Ureter (tissue), 1 donor: ENCODE measurements around the gene ASPG. TPM values are rescaled to one million over a fixed set of nuclear protein-coding genes. Genes with fewer than 3 reads are reported as not detected.

ENCODE experiments used
- DNase-seq: peaks from one replicate; pipeline ENCODE4 v3.0.0-alpha.2; 2020; ENCODE audit warnings: low spot score
- total RNA-seq: library from RNA; stranded (reverse); gene quantifications from one replicate; pipeline ENCODE4 v1.2.4, GENCODE V29; 2023
- donor health status: DM: yes; HTN: yes; CAD: no.

Gene ASPG
- total RNA-seq, 1 donor from 2014 or later: 6.4 TPM

DNA sequence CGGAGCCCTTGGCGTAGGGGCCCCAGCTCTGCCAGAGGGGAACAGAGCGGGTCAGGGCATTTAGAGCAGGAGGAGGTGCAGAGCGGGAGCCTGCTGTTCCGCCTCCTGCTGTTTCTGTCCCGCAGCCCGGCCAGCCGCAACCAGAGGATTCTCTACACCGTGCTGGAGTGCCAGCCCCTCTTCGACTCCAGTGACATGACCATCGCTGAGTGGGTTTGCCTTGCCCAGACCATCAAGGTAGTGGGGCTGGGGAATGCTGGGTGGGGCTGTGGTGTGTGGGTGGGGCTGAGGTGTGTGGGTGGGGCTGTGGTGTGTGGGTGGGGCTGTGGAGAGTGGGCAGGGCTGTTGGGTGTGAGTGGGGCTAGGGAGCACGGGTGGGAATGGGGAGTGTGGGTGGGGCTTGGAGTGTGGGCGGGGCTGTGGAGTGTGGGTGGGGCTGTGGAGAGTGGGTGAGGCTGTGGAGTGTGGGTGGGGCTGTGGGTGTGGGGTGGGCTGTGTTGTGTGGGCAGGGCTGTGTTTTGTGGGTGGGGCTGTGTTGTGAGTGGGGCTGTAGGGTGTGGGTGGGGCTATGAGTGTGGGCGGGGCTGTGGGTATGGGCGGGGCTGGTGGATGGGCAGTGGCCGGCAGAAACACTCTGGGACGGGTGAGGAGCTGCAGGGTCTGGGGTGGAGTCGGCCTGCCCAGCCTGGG is 8.0 kb downstream of the ASPG start:
- DNase-seq: no peak

GRCh38 chr14:104094056-104094708 is 8.7 kb downstream of the ASPG start:
- no peak for DNase-seq

- no peak for DNase-seq
Observed at GRCh38 chr14:104094709-104095425, 9.4 kb downstream of the ASPG start.

DNA sequence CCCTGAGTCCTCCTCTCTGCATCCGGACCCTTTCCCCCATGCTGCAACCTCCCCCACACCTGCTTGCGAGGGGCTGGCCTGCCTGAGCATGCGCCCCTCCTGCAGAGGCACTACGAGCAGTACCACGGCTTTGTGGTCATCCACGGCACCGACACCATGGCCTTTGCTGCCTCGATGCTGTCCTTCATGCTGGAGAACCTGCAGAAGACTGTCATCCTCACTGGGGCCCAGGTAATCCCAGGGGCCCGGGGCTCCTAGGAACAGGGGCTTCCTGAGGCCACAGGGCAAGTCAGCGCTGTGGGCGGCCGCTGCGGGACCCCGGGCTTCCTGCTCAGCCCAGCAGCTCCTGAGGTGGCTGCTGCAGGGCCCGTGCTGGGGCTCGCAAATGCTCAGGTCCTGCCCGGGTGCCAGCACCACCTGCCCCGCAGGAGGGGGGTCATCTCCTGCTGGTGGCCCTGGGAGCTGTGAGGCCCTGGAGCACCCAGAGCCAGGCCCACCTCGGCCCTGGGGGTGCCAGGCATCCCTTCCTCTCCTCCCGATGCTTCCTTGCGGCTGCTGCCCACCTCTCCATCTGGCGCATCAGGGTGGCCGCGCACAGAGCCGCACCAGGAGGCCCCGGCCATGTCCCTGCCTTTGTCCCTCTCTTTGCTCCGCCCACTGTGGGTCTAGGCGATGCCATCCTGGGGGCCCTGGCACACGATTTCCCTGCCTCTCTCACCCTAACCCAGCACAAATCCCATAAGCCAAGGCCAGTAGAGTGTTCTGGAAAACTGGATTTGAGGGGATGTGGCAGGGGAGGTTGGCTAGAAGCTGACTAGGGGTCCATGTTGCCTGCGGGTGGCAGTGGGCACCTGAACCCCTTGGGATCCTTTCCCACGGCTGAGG is 10.2 kb downstream of the ASPG start:
- DNase-seq: no peak

GRCh38 chr14:104096318-104096717 is 10.8 kb downstream of the ASPG start:
- no peak for DNase-seq

GRCh38 chr14:104096751-104097700 is 11.5 kb downstream of the ASPG start:
- DNase-seq: no peak

GRCh38 chr14:104098272-104099095 is 13.0 kb downstream of the ASPG start:
- no peak for DNase-seq

DNA sequence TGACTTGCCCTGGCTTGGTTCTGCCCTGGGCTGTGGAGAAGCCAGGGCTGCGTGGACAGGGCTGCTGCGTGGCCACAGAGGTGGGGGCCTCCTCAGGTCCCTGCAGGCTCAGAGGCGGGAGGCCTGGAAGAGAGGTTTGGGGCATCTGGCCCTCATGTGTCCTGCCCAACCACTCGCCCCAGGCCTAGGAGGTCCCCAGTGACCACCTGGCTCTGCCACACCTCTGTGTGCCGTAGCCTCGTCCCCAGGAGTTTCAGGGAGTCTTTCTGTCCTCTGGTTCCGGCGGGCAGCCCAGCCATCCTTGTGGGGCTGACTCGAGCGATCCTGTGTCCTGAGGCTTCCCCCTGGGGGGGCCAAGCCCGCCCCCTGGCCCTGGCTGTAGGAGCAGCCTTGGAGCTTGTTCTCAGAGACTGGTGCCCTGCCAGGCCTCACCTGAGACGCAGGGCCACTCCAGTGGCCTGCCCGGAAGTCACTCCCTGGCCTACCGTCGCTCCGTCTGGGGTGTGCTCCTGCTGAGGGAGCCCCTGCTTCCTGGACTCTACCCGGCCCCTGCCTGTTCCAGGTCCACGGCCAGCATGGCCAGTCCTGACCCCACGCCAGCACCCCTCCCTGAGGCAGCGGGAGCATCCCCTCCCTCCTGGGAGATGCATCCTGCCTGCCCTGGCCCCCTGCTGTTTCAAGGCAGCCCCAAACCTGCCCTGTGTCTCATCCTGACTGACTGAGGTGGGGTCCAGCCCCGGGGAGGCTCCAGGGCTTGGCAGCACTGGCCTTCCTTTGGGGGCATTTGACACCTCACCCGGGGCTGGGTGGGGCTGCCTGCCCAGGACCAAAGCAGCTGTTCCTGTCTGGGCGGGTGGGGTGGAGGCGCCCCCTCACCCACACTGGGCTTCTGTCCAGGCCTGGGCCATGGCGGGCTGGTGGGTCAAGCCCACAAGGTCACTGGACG is 13.9 kb downstream of the ASPG start:
- no peak for DNase-seq

GRCh38 chr14:104100171-104101085 is 14.9 kb downstream of the ASPG start:
- no peak for DNase-seq

DNA sequence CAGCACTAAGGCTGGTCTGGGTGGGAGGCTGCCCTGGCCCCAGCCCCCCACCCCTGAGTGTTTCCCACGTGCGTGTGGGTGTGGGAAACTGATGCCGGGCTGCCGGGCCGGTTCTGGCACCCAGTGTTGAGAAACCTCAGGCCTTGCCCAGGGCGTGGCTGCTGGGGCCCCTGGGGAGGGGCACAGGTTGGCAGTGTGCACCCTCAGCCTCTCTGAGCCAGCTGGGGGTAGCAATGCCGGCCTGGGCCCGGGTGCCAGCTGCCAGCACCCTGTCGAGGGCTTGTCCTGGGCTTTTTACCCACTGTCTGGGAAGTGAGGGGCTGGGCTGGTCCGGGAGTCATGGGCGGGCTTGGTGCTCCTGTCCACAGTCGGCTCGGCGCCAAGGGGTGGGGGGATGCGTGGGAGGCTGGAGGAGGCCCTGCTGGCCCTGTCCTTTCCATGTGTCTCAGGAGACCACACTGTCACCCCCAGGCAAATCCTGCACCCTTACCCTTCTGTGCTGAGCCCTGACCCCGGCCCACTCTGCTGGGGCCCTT is 15.7 kb downstream of the ASPG start:
- DNase-seq: peak; percentile 70

DNA sequence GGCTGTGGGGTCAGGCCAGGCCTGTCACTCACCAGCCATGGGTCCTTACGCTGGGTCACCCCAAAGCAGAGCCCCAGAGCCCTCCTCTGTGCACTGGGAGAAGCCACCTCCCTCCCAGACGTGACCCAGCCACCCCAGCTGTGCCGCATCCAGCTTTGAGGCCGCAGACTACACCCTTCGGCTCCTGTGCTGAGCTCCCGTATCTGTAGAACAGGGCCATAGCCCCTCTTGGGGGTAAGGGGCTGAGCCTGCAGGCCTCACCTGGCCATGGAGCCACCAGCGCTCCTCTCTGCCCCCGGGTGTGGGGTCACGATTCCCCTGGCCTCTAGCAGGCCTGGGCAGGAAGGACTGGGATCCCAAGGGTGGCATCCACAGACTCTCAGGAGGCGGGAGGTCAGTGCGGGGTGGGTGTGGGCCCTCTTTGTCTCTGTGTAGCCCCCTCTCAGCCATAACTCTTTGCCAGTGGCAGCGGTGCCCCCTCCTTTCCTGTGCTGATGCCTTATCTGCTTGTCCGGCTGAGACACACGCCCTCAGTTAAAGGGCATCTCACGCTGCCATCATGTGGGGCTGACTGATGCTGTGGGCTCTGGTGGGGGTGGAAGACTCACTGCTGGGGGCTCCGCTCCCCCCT is 16.3 kb downstream of the ASPG start:
- no peak for DNase-seq

DNA sequence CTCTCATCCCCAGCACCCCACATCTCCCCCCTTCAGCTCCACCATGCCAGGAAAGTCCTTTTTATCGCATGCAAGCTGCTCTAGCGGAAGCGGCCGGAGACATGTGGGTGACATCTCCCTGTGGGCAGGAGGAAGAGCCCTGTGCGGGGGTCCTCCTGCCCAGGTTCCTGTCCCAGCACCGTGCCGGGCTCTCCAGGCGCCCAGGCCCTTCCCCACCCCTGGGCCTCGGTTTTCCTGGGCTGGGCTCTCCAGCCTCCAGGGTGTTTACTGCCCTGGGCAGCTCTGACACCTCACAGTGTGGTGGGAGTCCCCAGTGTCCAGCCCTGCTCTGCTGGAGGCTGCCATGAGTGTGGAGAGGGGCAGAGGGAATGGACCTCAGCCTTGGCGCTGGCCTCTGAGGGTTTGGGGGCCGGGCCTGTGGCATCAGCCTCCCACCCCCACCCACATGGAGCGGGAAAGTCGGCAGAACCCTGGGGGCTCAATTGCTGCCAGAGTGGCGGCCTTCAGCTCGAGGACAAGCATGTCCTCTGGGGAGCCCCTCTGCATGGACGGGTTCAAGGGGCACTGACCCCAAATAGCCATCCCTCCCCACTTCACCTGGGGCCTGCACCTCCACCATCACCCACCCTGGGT is 16.9 kb downstream of the ASPG start:
- DNase-seq: no peak

DNA sequence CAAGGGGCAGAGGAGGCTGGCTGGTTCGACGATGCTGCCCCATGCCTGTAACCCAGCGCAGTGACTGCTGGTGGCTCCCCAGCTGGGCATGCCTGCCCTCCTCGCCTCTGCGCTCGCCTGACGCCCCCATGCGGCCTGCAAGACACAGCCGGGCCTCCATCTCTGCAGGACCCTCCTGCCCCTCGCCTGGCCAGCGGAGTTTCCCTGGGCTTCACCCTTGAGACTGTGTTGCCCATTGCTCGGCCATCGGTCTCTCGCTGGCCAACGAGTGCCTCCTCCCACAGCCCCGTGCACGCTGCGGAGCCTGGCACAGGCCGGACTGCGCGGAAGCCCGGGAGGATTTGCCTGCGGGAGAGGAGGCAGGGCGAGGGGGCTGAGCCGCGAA is 17.6 kb downstream of the ASPG start:
- DNase-seq: no peak

DNA sequence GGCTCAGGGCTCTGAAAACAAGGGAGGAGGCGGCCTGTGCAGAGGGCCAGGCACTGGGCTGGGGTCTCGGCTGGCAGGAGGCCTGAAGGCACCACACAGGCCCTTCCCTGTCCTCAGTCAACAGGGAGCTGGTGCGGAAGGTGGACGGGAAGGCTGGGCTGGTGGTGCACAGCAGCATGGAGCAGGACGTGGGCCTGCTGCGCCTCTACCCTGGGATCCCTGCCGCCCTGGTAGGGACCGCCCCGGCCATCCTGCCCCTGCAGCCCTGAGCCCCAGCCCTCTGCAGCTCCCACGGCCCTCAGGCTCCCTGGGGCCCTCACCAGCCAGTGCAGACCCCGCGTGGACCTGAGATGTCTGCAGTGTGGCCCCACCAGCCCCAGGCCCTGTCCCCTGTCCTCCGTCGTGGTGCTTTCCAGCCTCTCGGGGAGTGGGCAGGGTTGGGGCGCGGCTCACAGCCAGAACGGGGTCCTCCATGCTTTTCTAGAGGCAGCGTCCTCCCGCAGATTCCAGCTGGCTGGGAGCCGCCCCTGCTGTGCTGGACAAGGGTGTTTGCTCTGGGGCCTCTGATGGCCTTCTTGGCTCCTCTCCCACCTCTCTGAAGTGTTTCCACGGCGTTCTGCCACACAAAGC is 18.1 kb downstream of the ASPG start:
- DNase-seq: no peak

DNA sequence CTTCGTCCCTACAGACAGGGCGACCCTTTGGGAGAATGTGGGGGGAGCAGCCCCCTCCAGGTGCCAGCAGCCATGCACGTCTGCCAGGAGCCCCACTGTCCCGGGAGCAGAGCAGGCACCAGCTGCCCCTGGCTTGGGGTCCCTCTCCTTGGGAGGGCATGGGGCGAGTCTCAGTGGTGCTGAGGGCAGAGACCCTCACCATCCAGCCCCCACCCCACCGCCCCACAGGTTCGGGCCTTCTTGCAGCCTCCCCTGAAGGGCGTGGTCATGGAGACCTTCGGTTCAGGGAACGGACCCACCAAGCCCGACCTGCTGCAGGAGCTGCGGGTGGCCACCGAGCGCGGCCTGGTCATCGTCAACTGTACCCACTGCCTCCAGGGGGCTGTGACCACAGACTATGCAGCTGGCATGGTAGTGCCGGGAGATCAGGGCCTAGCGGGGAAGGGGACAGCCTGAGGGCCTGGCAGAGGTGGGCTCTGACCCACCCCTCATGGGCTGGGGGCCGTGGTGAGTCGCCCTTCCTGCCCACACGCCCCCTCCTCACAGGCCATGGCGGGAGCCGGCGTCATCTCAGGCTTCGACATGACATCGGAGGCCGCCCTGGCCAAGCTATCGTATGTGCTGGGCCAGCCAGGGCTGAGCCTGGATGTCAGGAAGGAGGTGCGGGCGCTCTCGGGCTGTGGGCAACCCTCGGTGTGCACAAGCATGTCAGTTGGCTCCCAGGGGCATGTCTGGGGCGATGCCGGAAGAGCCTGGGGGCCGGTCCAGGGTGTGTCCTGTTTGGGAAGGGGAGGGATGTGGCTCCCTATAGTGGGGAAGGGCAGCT is 18.8 kb downstream of the ASPG start:
- DNase-seq: no peak
